ENCODE data around the gene DDR1.
"Not testable (repeated sequence)": the region's sequence is repeated elsewhere in the genome, so short reads cannot be mapped to it uniquely, and the experiment has no call there.

The DDR1 gene

DNA sequence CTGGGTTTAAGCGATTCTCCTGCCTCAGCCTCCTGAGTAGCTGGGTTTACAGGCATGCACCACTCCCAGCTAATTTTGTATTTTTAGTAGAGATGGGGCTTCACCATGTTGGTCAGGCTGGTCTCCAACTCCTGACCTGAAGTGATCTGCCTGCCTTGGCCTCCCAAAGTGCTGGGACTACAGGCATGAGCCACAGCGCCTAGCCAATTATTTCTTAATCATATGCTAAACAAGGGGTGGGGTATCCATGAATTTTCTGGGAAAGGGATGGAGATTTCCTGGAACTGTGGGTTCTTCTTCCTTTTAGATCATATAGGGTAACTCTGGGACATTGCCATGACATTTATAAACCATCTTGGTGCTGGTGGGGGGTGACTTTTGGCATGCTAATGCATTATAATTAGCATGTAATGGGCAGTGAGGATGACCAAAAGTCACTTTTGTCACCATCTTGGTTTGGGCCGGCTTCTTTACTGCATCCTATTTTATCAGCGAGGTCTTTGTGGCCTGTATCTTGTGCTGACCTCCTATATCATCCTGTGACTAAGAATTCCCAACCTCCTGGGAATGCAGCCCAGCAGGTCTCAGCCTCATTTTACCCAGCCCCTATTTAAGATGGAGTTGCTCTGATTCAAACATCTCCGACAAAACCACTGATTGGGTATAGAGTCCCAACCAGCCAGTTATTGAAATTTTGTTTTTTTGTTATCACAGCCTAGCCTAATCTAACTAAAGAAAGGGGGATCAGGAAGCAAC lies 29.9 kb upstream of the DDR1 start:
- no peak overlapping the region for H3K4me3 ChIP-seq (replicated peaks; ENCODE audit: low read depth, low read length)
- TF ChIP-seq CTCF (IDR thresholded peaks at IDR 0.05; ENCODE audit: low read length, missing control alignments): no peak
- DNase-seq (ENCODE audit: low read depth): no peak

DNA sequence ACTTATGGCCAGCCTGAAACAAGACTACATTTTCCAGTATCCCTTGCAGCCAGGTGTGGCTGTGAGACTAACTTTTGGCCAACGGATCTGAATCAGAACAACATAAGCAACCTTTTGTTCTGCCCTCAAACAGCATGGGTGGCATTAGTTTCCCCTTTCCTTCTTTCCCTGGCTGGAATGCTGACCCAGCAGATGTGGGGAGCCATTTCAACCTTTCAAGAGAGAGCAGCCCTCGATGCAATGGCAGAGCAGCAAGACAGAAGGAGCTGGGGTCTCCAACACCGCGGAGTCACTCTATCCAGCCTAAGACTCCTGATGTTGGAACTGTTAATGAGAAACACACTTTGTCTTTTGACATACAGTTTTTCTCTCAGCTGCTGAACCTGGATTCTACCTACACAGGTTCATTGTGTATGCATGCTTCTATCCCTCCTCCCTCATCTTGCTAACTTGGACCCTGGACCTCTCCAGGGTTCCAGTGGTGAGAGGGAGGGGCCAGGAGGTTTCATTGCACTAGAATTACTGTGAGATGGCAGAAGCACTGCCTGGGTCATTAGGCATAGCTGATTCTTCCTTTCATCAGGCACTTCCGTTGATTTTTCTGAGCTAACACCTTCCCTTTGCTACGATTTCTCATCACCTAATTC lies 28.8 kb upstream of the DDR1 start:
- no peak for DNase-seq (ENCODE audit: low read depth)
- H3K4me3 ChIP-seq (replicated peaks; ENCODE audit: low read depth, low read length): no peak overlapping the region
- TF ChIP-seq CTCF (IDR thresholded peaks at IDR 0.05; ENCODE audit: low read length, missing control alignments): no peak

DNA sequence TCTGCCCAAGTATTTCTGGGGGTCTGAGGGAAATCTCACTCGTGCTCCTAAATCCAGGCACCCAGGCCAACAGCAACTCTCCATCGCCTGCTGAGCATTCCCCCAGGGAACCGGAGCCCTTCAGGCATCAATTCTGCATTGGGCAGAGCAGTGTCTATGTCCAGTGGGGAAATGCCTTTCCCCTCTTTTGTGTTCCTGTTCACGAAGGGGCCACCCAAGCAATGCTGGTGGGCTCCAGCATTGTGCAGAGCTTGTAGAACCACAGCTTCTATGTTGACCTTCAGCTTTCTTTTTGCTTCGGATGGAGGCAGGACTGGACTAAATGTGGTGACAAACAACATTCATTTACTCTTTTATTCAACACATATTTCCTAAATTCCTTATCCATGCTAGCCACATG lies 27.2 kb upstream of the DDR1 start:
- H3K4me3 ChIP-seq (replicated peaks; ENCODE audit: low read depth, low read length): no peak overlapping the region
- no peak for TF ChIP-seq CTCF (IDR thresholded peaks at IDR 0.05; ENCODE audit: low read length, missing control alignments)
- DNase-seq (ENCODE audit: low read depth): no peak

DNA sequence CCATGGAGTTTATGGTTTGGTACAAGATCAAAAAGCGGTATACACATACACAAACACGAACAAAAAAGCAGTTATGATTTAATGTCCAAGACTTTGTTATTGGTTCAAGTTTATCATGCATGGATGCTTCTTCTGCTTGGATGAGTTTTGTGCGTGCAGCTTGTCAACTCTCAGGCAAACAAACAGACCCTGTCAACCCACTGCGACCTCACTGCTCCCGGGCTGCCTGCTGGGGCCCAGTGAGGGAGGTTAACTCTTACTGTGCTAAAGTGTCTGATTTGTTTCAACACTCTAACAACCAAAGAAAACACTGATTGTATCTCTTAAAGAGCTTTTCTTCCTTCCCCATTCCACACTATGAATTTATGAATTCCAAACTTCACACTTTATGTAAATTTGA lies 26.8 kb upstream of the DDR1 start:
- no peak overlapping the region for H3K4me3 ChIP-seq (replicated peaks; ENCODE audit: low read depth, low read length)
- no peak for TF ChIP-seq CTCF (IDR thresholded peaks at IDR 0.05; ENCODE audit: low read length, missing control alignments)
- no peak for DNase-seq (ENCODE audit: low read depth)

DNA sequence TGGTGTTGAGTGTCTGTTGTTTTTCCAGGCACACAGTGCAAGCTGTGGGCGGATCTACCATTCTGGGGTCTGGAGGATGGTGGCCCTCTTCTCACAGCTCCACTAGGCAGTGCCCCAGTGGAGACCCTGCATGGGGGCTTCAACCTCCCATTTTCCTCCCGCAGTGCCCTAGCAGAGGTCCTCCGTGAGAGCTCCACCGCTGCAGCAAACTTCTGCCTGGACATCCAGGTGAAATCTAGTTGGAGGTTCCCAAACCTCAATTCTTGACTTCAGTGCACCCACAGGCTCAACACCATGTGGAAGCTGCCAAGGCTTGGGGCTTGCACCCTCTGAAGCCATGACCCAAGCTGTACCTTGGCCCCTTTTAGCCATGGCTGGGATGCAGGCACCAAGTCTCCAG lies 24.6 kb upstream of the DDR1 start:
- not testable (repeated sequence) for DNase-seq (ENCODE audit: low read depth); H3K4me3 ChIP-seq (replicated peaks; ENCODE audit: low read depth, low read length)

GRCh38 chr6:30861257-30862048 lies 22.9 kb upstream of the DDR1 start:
- no peak for TF ChIP-seq CTCF (IDR thresholded peaks at IDR 0.05; ENCODE audit: low read length, missing control alignments)

DNA sequence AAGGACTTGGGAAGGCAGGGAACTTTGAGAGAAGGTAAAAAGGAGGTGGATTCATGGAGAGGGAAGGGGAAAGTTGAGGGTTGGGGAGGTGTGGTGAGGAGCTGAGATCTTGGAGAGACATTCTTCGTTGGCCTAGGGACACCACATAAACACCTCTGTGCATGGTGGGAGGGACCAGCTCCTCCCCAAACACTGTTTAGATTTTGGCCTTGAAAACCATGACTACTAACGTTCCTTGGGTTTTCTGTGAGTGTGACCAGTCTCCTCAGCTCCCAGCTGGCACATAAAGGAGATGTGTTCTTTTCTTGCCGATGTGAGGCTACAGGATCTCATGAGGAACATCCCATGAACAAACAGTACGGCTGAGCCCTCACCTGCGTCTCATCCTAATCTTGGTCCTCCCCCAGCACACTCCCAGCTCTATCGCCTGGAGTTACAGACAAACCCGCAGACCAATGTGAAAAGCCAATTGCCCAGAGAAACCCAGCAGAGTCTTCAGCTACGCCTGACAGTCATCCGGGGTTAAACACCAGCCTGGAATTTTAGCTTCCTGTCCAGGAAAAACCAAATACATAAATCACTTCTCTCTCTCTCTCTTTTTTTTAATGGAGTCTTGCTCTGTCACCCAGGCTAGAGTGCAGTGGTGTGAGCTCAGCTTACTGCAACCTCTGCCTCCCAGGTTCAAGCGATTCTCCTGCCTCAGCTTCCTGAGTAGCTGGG lies 22.0 kb upstream of the DDR1 start:
- no peak overlapping the region for H3K4me3 ChIP-seq (replicated peaks; ENCODE audit: low read depth, low read length)
- no peak for TF ChIP-seq CTCF (IDR thresholded peaks at IDR 0.05; ENCODE audit: low read length, missing control alignments)
- no peak for DNase-seq (ENCODE audit: low read depth)

More at GRCh38 chr6:30861257-30862048, 22.9 kb upstream of the DDR1 start:
- H3K4me3 ChIP-seq (replicated peaks; ENCODE audit: low read depth, low read length): no peak overlapping the region
- DNase-seq (ENCODE audit: low read depth): no peak

Measured in fibroblast of pulmonary artery (primary cell).